Calu3 (cell line): Measurements from ENCODE around the gene CLDN20. TPM values are rescaled to one million over a fixed set of nuclear protein-coding genes. Genes with fewer than 3 reads are reported as not detected.

Source experiments
- BruUV-seq: library from RNA; stranded (reverse); fragments of 400-500 nt; replicated peaks from 2 replicates; lab custom pipeline; 2021; lab: Mats Ljungman, UMichigan
- CTCF ChIA-PET: fragments of 300-600 bp; sonication (Branson Sonifier 250); formaldehyde crosslinking; loops from one replicate; lab custom pipeline; 2022; ENCODE audit warnings: antibody characterized with exemption; lab: Charles Lee
- DNase-seq: peaks from one replicate; pipeline ENCODE4 v3.0.0; 2022
- H3K27ac Mint-ChIP-seq: one replicate; pipeline ENCODE4 v1.8.0; 2022; ENCODE audit warnings: mixed read lengths; ENCODE audit not compliant: unreplicated experiment
- H3K27me3 Mint-ChIP-seq: one replicate; pipeline ENCODE4 v1.8.0; 2022; ENCODE audit warnings: mixed read lengths; ENCODE audit not compliant: unreplicated experiment
- H3K36me3 Mint-ChIP-seq: one replicate; pipeline ENCODE4 v1.8.0; 2022; ENCODE audit warnings: mild to moderate bottlenecking, moderate library complexity, mixed read lengths; ENCODE audit not compliant: insufficient read depth, unreplicated experiment
- H3K4me1 Mint-ChIP-seq: one replicate; pipeline ENCODE4 v1.8.0; 2022; ENCODE audit warnings: mild to moderate bottlenecking, low read depth, mixed read lengths; ENCODE audit not compliant: unreplicated experiment
- H3K4me3 Mint-ChIP-seq: one replicate; pipeline ENCODE4 v1.8.0; 2022; ENCODE audit warnings: mild to moderate bottlenecking, low read depth, moderate library complexity, mixed read lengths; ENCODE audit not compliant: unreplicated experiment
- H3K9me3 Mint-ChIP-seq: one replicate; pipeline ENCODE4 v1.8.0; 2022; ENCODE audit warnings: low read depth, mixed read lengths; ENCODE audit not compliant: unreplicated experiment
- intact Hi-C: fragments of 100-400 bp; cut with micrococcal nuclease; formaldehyde crosslinking; loops from one replicate; pipeline ENCODE4 v1.10.0; 2022; ENCODE audit not compliant: unreplicated experiment
- total RNA-seq: library from RNA; stranded (reverse); gene quantifications from 2 replicates; pipeline ENCODE4 v1.2.3, GENCODE V29; 2022
- TF ChIP-seq, protein P1 (sequence below): fragments of 200-600 bp; IDR thresholded peaks from one replicate; pipeline ENCODE4 v1.8.0; 2022; ENCODE audit warnings: antibody characterized with exemption; ENCODE audit not compliant: unreplicated experiment

CLDN20 gene
- total RNA-seq, 1 experiment from 2014 or later = not detected

- no peak for DNase-seq
- peaks cover 5% of the 10 kb centered on the region for H3K36me3 Mint-ChIP-seq
- H3K9me3 Mint-ChIP-seq = no peaks in the 10 kb centered on the region
- H3K4me1 Mint-ChIP-seq = peaks cover 8% of the 10 kb centered on the region
- TF ChIP-seq, protein P1, sequence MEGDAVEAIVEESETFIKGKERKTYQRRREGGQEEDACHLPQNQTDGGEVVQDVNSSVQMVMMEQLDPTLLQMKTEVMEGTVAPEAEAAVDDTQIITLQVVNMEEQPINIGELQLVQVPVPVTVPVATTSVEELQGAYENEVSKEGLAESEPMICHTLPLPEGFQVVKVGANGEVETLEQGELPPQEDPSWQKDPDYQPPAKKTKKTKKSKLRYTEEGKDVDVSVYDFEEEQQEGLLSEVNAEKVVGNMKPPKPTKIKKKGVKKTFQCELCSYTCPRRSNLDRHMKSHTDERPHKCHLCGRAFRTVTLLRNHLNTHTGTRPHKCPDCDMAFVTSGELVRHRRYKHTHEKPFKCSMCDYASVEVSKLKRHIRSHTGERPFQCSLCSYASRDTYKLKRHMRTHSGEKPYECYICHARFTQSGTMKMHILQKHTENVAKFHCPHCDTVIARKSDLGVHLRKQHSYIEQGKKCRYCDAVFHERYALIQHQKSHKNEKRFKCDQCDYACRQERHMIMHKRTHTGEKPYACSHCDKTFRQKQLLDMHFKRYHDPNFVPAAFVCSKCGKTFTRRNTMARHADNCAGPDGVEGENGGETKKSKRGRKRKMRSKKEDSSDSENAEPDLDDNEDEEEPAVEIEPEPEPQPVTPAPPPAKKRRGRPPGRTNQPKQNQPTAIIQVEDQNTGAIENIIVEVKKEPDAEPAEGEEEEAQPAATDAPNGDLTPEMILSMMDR = no peak
- intact Hi-C loops = no loop called here
- H3K27ac Mint-ChIP-seq = no peak overlapping the region
- CTCF ChIA-PET = no interaction called here
- BruUV-seq = no TSS peak
- H3K4me3 Mint-ChIP-seq = no peak overlapping the region
- no peaks in the 10 kb centered on the region for H3K27me3 Mint-ChIP-seq
These were observed 12.8 kb downstream of the CLDN20 start for GRCh38 chr6:155276638-155277037.

DNA sequence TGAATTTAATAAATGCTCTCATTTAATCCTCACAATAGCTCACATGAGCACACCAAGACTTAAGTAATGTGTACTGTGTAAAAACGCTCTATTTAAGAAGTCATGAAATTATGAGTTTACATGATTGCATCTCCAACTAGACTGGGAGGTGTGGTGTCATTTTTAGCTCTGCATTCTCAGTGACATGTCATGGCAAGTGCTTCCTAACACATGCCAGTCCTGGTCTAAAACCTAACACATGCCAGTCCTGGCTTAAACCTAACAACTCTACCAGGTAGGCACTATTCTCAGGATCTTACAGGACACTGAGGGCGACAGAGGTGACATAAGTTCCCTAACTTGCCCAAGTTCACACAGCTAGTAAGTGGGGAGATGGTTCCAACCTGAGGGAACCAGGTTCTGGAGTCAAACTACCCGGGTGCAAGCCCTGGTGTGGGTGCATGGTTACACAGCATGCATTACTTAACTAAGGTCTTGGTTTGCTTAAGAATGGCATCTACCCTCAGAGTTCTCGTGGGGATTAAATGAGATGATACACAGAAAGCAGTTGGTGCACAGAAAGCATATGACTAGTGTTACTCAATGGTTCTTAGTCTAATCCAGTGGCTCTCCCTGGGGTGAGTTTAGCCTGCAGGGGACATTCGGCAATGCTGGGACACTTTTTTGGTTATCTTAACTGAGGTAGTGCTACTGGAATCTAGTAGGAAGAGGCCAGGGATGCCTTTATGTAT, 14.7 kb downstream of the CLDN20 start:
- H3K4me1 Mint-ChIP-seq = peaks cover 4% of the 10 kb centered on the region
- H3K4me3 Mint-ChIP-seq = no peak overlapping the region
- no peak for DNase-seq
- CTCF ChIA-PET = no interaction called here
- TF ChIP-seq, protein P1 = no peak
- peaks cover 2% of the 10 kb centered on the region for H3K36me3 Mint-ChIP-seq
- H3K27me3 Mint-ChIP-seq = no peaks in the 10 kb centered on the region
- intact Hi-C loops = no loop called here
- no peak overlapping the region for H3K27ac Mint-ChIP-seq
- no TSS peak for BruUV-seq
- H3K9me3 Mint-ChIP-seq = no peaks in the 10 kb centered on the region

- Mint-ChIP-seq H3K36me3 (no peaks in the 10 kb centered on the region), H3K4me1 (no peaks in the 10 kb centered on the region), H3K4me3 (no peak overlapping the region), H3K27me3 (no peaks in the 10 kb centered on the region), H3K27ac (no peak overlapping the region), H3K9me3 (no peaks in the 10 kb centered on the region)
- no TSS peak for BruUV-seq
- CTCF ChIA-PET = no interaction called here
- intact Hi-C loops = no loop called here
- TF ChIP-seq, protein P1 = no peak
- DNase-seq = no peak
These were observed 21.0 kb downstream of the CLDN20 start for GRCh38 chr6:155284775-155285174.

DNA sequence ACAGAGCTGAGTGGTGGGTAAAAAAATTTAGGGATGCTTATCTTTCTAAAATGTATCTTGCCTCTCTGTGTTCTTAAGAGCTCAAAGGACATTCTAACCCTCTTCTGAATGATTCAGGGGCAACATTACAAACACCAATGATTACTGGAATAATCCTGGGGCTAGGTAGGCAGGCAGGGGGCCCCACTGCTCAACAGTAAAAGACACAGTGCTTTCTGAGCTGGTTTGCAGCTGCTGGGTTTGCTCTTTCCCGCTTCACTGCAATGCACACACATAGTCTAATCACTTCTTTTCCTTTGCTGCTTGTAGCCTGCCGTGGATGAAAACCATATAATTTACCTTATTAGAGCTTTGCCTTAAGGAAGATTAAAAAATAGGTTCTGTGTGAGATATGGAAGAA, 23.9 kb downstream of the CLDN20 start:
- no peaks in the 10 kb centered on the region for H3K4me1 Mint-ChIP-seq
- TF ChIP-seq, protein P1 = no peak
- no peaks in the 10 kb centered on the region for H3K9me3 Mint-ChIP-seq
- no TSS peak for BruUV-seq
- DNase-seq = no peak
- H3K27me3 Mint-ChIP-seq = no peaks in the 10 kb centered on the region
- no peak overlapping the region for H3K4me3 Mint-ChIP-seq
- H3K36me3 Mint-ChIP-seq = peaks cover 4% of the 10 kb centered on the region
- intact Hi-C loops = no loop called here
- CTCF ChIA-PET = no interaction called here
- H3K27ac Mint-ChIP-seq = no peak overlapping the region
